ENCODE results near the gene RAB5IF.

RAB5IF gene

GRCh38 chr20:36655004-36655403 is 49.4 kb downstream of the RAB5IF start:
- DNase-seq (ENCODE audit: low spot score), result no peak
- TF ChIP-seq CTCF (IDR thresholded peaks at IDR 0.05; ENCODE audit: extremely low read depth, missing control alignments), result no peak

- no peak for DNase-seq (ENCODE audit: low spot score)
- TF ChIP-seq CTCF (IDR thresholded peaks at IDR 0.05; ENCODE audit: extremely low read depth, missing control alignments), result no peak
Measured at GRCh38 chr20:36656733-36657132, 51.2 kb downstream of the RAB5IF start.

GRCh38 chr20:36658300-36658699 is 52.7 kb downstream of the RAB5IF start:
- DNase-seq (ENCODE audit: low spot score), result no peak
- TF ChIP-seq CTCF (IDR thresholded peaks at IDR 0.05; ENCODE audit: extremely low read depth, missing control alignments), result no peak
